Stimulated activated CD4-positive, alpha-beta T cell treated with anti-CD3 and anti-CD28 coated beads, Interleukin-12 subunit alpha, Interleukin-12 subunit beta, amount 100 ng/mL, for 24 hours (primary cell): ENCODE results near the gene ADAM19.
"Not testable (repeated sequence)": the region's sequence is repeated elsewhere in the genome, so short reads cannot be mapped to it uniquely, and the experiment has no call there.

Experiments used
- DNase-seq, 2 experiments: peaks; one replicate each; pipeline ENCODE4 v3.0.0-alpha.2; 2020; ENCODE audit warnings: low read depth in 2 of 2

The ADAM19 gene

GRCh38 chr5:157463081-157463480, 112.5 kb downstream of the ADAM19 start:
- no peak for DNase-seq

DNA sequence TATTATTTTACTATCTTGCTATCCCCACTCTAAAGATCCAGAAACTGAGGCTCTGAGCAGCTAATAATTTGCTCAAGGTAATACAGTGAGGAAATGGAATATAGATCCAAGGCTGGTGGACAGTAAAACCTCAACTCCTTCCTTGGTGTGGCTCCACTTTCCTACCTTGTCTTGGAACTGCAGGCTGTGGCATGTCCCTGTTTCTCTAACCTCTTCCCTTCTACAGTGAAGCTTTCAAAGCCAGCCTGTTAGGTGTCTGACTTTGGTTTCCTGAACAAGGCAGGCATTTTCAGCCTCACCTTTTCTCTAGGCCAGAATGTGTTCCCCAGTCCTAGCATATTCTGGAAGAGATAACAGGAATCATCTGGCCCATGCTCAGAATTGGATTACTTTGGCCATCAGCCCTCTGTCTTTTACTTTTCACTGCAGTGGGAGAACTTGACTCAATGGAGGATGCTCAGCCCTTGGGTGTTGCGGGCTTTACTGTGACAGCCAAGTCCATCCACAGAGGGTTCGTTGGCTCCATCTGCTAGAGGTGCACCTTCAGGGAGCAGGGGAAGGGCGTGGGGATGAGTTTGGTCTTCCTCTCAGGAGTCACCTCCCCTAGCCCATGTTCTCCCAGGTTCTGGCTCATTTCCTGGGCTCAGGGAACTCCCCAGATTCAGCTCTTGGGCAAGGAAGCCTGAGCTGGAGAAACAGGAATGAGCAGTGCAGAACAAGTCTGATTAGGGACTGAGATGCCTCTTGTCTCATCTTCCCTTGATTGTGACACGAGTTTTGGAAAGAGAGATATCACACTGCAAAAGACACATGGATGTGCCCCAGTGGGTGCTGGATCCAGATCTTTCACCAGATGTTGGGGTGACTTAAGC, 114.4 kb downstream of the ADAM19 start:
- no peak for DNase-seq

GRCh38 chr5:157459715-157460599, 115.6 kb downstream of the ADAM19 start, which contains the start of gene NIPAL4:
TSS of gene NIPAL4 (plus strand) at chr5:157460213. CDS start at chr5:157460321, 108 bp downstream.
- DNase-seq: peak; percentile 24 to 32

GRCh38 chr5:157458835-157459234, 116.7 kb downstream of the ADAM19 start:
- no peak for DNase-seq

DNA sequence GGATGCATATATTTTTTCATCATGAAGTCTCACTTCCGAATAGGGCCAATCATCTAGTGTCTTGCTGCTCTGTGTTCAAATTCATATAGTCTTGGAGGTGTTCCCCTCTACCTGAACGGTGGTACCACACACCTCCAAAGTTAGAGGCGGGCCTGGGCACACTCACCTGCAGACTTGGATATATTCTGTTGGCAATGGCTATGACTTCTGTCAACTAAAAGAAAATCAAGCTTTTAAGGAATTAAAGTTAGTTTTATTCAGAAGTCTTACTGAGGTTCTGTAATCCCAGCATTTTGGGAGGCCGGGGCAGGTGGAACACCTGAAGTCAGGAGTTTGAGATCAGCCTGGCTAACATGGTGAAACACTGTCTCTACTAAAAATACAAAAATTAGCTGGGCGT, 118.2 kb downstream of the ADAM19 start:
- DNase-seq: no peak

DNA sequence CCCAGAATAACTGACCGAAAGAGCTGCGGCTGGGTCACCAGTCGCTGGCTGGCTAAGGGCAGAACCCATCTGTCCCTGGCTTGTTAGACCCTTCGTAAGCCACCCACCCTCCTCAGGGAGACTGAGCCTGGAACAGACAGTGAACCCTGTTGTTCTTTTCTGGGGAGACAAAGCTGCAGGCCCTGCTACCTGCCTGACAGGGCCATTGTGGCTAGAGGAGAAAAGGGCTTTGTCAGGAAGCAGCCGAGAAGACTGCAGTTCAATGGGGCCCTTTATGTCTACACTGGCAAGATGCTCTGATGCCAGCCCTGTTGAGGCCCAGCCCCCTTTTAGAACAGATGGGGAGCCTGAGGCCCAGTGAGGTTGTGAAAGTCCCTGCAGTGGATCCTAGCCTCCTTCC, 119.3 kb downstream of the ADAM19 start:
- no peak for DNase-seq

GRCh38 chr5:157455057-157455456, 120.5 kb downstream of the ADAM19 start:
- DNase-seq: no peak

GRCh38 chr5:157454273-157454672, 121.3 kb downstream of the ADAM19 start:
- no peak for DNase-seq

DNA sequence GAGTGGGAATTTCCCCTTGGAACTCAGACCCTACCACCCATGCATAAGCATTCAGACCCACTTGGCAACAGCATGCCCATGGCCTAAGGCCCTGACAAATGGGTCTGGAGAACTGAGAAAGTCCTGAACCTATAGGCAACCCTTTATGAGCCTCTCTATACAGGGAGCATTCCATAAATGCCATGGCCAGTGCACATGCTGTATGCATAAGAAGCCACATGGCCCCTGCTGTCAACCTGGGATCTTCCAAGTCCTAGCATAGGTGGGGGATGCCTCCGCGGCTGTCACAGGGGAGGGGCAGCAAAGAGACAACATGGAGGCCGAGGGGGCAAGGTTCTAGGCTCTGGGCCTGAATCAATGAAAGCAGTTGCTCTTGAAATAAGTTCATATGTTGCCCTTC, 123.8 kb downstream of the ADAM19 start:
- DNase-seq: no peak

- DNase-seq: no peak
These were observed 125.6 kb downstream of the ADAM19 start for GRCh38 chr5:157450024-157450423.

- DNase-seq: no peak
These were observed 126.4 kb downstream of the ADAM19 start for GRCh38 chr5:157449011-157449723.

GRCh38 chr5:157447201-157447637, 128.4 kb downstream of the ADAM19 start:
- DNase-seq: no peak

DNA sequence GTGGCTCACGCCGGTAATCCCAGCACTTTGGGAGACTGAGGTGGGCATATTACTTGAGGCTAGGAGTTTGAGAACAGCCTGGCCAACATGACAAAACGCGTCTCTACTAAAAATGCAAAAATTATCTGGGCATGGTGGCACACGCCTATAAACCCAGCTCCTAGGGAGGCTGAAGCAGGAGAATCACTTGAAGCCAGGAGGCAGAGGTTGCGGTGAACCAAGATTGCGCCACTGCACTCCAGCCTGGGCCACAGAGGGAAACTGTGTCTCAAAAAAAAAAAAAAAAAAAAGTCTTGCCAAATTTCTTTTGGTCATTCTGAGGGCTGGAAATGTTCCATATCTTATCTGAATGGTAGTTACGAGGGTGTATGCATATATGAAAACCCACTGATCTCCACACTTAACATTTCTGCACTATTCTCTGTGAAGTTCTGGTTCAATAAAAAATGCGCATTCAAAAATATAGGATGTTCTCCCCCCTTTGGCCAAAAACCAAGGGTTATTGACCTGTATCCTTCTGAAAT, 129.1 kb downstream of the ADAM19 start:
- no peak for DNase-seq

DNA sequence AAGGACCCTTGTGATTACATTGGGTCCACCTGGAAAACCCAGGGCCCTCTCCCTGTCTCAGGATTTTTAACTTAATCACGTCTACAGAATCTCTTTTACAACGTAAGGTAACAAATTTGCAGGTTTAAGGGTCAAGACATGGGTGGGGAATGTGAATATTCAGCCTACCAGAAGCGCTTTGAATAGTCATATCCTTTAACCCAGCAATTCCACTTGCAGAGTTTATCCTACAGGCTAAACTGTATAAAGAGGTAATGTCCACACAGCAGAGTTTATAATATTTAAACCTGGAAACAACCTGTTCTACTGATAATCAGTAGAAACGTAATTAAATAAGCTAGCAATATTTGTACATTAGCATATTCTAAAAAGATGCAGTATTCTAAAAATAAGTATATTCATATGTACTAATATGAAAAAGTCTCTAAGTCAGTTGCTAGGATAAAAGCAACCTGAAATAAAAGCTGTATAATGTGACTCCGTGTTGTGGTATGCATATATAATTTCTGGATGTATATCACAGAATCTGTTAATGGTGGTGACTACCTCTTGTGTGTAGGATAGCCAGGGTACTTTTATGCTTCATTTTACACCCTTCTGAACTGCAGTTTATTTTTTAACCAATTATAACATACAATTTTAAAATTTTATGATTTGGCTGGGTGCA, 129.7 kb downstream of the ADAM19 start:
- no peak for DNase-seq

DNA sequence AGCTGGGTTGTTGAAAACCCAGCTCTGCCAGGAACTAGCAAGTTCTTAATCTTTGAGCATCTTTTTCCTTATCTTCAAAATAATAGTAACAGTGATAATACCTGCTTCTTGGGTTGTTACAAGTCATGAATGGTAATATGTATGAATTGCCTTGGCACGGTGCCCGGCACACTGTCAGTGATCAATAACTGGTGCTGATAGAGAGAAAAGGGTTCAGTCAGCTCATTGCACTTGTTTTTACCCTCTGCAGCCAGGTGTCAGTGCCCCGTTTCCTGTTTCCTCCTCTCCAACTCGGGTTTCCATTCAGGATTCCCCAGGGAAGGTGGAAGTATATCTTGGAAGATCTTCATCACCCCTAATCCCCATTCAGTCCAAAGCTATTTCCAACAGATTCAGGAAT, 131.4 kb downstream of the ADAM19 start:
- no peak for DNase-seq

GRCh38 chr5:157443041-157443549, 132.5 kb downstream of the ADAM19 start:
- DNase-seq: no peak

- no peak for DNase-seq
These were observed 141.5 kb downstream of the ADAM19 start for GRCh38 chr5:157434096-157434495.

GRCh38 chr5:157431544-157432200, 143.9 kb downstream of the ADAM19 start:
- DNase-seq: no peak

GRCh38 chr5:157429920-157430319, 145.7 kb downstream of the ADAM19 start:
- not testable (repeated sequence) for DNase-seq
